Stimulated activated CD8-positive, alpha-beta memory T cell treated with anti-CD3 and anti-CD28 coated beads, Interleukin-15, amount 100 ng/mL, for 4 hours (primary cell): ENCODE measurements around the gene TTC39B.

Experiments used
- DNase-seq, 2 donors: peaks; one replicate each; pipeline ENCODE4 v3.0.0-alpha.2; 2020; ENCODE audit warnings: low read depth in 2 of 2

The TTC39B gene

GRCh38 chr9:15135164-15135792 lies 171.7 kb downstream of the TTC39B start:
- no peak for DNase-seq

DNA sequence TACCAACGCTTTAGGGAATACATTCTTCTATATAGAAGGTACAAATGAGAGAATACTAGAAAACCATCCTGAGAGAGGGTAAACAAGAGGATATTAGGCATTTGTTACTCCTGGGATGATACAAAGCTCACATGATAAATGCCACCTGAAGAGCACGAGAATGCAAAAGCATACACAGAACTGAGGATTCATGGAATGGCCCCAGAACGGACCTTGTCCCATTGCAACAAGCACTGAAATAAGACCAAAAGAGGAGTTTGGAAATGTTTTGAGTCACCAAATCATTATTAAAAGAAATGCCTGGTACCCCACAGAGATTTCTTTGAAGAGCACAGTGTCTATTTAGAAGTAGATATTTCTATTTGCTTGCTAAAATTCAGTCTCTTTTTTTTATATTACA lies 173.5 kb downstream of the TTC39B start:
- no peak for DNase-seq

DNA sequence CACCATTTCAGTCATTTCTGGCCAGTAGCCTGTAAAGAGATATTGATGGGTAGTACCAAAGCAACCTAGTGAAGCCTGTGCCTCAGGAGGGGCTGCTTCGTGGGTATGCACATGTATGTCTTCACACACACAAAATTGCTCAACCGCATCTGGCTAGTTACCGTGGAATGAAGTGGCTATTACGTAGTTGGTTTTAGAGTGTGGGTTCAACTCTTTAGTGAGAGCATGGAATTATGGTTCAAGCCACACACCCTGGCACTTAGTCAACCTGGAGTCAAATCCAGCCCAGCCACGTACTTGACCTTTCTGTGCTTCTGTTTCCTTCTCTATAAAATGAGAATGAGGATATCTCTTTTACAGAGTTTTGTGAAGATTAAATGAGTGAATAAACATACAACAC lies 174.9 kb downstream of the TTC39B start:
- no peak for DNase-seq

- no peak for DNase-seq
These were observed 175.9 kb downstream of the TTC39B start for GRCh38 chr9:15131094-15131493.

GRCh38 chr9:15127831-15128230 lies 179.2 kb downstream of the TTC39B start:
- DNase-seq, result no peak

- no peak for DNase-seq
These were observed 185.4 kb downstream of the TTC39B start for GRCh38 chr9:15121630-15122029.

GRCh38 chr9:15116130-15116580 lies 190.9 kb downstream of the TTC39B start:
- no peak for DNase-seq

DNA sequence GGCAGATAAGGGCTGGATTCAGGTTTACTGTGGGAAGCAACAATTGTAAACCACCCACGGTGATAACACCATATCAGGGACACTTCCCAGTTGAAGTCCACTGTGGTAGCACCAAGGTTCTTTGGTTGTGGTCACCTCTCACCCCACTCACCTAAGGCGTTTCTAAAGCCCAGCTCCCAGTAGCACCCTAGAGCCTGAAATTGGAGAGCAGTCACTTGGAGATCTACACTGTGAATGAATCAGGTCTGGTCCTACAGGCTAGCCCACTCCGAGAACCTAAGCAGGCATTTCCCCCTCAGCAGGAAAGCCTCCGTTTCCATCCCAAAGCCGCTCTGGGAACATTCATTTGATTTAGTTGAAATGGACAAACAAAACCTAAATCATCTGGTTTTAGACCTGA lies 191.3 kb downstream of the TTC39B start:
- no peak for DNase-seq

DNA sequence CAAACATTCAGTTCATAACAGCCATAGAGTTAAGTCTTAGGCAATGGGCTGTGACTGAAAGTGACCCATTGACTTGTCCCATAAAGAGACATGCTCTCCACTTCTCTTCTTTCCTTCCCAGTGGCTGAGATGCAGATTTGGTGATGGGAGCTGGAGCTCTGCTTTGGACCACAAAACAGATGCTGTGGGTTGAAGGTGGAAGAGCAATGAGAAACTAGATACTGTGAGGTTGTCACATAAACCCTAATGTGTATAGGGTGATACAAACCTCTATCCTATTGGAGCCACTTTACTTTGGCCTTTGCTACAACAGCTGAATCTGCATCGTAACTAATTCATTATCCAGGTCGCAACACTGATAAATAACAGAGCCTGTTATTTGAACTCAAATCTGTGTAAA lies 192.0 kb downstream of the TTC39B start:
- DNase-seq, result no peak
